ENCODE data around the gene BRI3.

DNA sequence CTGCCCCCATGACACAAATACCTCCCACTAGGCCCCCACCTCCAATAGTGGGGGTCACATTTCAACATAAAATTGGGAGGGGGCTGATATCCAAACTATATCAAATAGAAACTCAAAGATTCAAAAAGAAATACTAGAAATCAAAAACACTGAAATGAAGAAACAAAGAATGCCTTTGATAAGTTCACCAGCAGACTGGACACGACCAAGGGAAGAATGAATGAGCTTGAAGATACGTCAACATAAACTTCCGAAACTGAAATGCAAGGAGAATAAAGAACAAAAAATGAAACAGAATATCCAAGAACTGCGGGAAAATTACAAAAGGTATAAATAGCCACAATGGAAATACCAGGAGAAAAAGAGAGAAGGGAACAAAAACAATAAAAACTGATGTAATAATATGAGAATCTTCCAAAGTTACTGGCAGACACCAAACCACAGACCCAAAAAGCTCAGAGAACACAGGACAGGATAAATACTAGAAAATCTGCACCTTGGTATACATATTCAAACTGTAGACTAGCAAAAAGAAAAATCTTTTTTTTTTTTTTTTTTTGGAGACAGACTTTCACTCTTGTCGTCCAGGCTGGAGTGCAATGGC, 49.5 kb downstream of the BRI3 start:
- TF ChIP-seq CTCF (CRISPR knock-in tag; IDR thresholded peaks at IDR 0.05) (no peak), YEATS4 (CRISPR knock-in tag; IDR thresholded peaks at IDR 0.05; ENCODE audit: borderline replicate concordance) (no peak), SRF (IDR thresholded peaks at IDR 0.05; ENCODE audit: low read depth, low read length) (no peak), POLR2A (IDR thresholded peaks at IDR 0.05; ENCODE audit: insufficient read depth in 1 of 2, low read depth in 2 of 2, low read length in 2 of 2) (no peak), HOXA7 (CRISPR knock-in tag; IDR thresholded peaks at IDR 0.05) (no peak), THYN1 (CRISPR knock-in tag; IDR thresholded peaks at IDR 0.05; ENCODE audit: borderline replicate concordance, low read depth) (no peak)
